Testis (tissue), 2 donors: ENCODE data around the gene CBLN3.

ENCODE experiments used
- POLR2A ChIP-seq: fragments of 450-650 bp; IDR thresholded peaks from one replicate; pipeline ENCODE4 v1.6.1; 2017; ENCODE audit warnings: antibody characterized with exemption, mild to moderate bottlenecking, moderate library complexity
- TF ChIP-seq, protein P1 (sequence below), 3 experiments: fragments of 450-650 bp in 2 of 3; fragments of 200-600 bp in 1 of 3; sonication (generic) in 1 of 3; IDR thresholded peaks; one replicate each; pipeline ENCODE4 v1.5.1; 2016 to 2019; ENCODE audit warnings: antibody characterized with exemption in 3 of 3, mild to moderate bottlenecking in 2 of 3, moderate library complexity in 1 of 3

DNA sequence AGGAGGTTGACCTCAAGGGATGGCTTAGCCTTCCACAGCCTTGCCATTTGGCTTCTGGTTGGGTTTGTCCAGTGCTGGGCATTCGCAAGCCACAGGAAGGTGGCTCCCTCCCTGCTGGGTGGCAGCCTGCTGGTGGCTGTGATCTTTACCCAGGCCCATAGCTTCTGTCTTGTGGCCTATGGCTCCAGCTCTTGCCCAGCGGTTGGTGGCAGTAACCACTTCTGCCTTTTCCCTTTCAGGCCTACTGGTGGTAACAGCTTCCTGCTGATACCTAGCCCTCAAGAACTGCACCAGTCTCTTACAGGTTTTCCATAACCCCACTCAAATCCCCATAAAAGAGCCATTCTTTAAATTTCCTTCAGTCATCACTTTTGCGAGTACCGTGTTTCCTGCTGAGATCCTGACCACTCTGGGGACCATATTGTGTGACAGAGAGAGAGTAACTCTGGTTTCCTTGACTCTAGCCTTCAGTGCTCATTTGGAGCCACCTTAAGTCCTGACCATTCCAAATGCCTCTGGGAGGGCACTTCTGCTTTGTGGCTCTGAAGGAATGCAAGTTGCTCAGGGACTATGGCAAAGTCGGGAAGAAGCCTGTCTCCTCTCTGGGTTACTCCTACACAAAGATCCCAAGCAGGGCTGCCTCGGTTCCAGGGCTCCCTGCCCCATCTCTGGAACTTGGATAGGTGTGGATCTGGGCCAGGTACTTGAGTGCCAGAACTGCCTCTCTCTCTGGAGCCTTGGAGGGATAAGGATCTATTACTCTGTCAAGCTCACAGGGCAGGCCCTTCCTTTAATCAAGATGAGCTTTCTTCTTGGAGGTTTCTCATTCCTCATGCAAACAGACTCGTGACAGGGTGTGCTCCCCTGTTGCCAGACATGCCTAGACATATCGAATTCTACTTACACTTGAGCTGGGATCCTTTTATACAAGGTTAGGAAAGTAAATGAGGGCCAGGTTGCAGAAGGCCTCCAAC is 33.6 kb downstream of the CBLN3 start:
- TF ChIP-seq, protein P1, sequence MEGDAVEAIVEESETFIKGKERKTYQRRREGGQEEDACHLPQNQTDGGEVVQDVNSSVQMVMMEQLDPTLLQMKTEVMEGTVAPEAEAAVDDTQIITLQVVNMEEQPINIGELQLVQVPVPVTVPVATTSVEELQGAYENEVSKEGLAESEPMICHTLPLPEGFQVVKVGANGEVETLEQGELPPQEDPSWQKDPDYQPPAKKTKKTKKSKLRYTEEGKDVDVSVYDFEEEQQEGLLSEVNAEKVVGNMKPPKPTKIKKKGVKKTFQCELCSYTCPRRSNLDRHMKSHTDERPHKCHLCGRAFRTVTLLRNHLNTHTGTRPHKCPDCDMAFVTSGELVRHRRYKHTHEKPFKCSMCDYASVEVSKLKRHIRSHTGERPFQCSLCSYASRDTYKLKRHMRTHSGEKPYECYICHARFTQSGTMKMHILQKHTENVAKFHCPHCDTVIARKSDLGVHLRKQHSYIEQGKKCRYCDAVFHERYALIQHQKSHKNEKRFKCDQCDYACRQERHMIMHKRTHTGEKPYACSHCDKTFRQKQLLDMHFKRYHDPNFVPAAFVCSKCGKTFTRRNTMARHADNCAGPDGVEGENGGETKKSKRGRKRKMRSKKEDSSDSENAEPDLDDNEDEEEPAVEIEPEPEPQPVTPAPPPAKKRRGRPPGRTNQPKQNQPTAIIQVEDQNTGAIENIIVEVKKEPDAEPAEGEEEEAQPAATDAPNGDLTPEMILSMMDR (IDR thresholded peaks at IDR 0.05) = no peak
- no peak for TF ChIP-seq POLR2A
